ENCODE data around the gene OR52H1. TPM values are rescaled to one million over a fixed set of nuclear protein-coding genes. Genes with fewer than 3 reads are reported as not detected.
"Not testable (repeated sequence)": the region's sequence is repeated elsewhere in the genome, so short reads cannot be mapped to it uniquely, and the experiment has no call there.

The OR52H1 gene
- total RNA-seq, 3 donors from 2014 or later (not counting 1 experiment from before 2014, with no cell fraction given), result 0.26 to 0.95 (median 0.70) TPM

DNA sequence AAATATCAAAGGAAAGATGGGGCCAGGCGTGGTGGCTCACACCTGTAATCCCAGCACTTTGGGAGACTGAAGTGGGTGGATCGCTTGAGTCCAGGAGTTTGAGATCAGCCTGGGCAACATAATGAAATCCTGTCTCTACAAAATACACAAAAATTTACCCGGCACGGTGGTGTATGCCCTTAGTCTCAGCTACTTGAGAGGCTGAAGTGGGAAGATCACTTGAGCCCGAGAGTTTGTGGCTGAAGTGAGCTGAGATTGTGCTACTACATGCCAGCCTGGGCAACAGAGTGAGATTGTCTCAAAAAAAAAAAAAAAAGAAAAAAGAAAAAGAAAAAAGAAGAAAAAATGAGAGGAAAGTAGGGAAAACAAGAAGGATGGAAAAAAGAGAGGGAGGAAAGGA is 44.3 kb upstream of the OR52H1 start:
- H3K36me3 ChIP-seq (ENCODE audit: control insufficient read depth, insufficient read depth, low read length), result no peaks in the 10 kb centered on the region
- peaks cover 11% of the 10 kb centered on the region for H3K4me1 ChIP-seq (ENCODE audit: control insufficient read depth, insufficient read depth, low read length)
- peaks cover 7 to 12% of the 10 kb centered on the region in 2 donors for H3K4me1 Mint-ChIP-seq
- TF ChIP-seq, protein P1, sequence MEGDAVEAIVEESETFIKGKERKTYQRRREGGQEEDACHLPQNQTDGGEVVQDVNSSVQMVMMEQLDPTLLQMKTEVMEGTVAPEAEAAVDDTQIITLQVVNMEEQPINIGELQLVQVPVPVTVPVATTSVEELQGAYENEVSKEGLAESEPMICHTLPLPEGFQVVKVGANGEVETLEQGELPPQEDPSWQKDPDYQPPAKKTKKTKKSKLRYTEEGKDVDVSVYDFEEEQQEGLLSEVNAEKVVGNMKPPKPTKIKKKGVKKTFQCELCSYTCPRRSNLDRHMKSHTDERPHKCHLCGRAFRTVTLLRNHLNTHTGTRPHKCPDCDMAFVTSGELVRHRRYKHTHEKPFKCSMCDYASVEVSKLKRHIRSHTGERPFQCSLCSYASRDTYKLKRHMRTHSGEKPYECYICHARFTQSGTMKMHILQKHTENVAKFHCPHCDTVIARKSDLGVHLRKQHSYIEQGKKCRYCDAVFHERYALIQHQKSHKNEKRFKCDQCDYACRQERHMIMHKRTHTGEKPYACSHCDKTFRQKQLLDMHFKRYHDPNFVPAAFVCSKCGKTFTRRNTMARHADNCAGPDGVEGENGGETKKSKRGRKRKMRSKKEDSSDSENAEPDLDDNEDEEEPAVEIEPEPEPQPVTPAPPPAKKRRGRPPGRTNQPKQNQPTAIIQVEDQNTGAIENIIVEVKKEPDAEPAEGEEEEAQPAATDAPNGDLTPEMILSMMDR (IDR thresholded peaks at IDR 0.05), result no peak
- no peaks in the 10 kb centered on the region for H3K9me3 Mint-ChIP-seq
- over 99% methylated on average over 5 of the region's 5 CpGs for WGBS (ENCODE audit: insufficient coverage)
- H3K4me3 ChIP-seq (ENCODE audit: low read length), result no peak overlapping the region
- DNase-seq (no peak), ATAC-seq (no peak)
- H3K4me3 Mint-ChIP-seq, result no peak overlapping the region
- peaks cover 7 to 10% of the 10 kb centered on the region in 2 donors for H3K27me3 Mint-ChIP-seq (ENCODE audit: low read depth in 2 of 2)
- no peaks in the 10 kb centered on the region for H3K9me3 ChIP-seq (ENCODE audit: control insufficient read depth, insufficient read depth, low read length)
- H3K27me3 ChIP-seq (ENCODE audit: control insufficient read depth, insufficient read depth, low read length), result no peaks in the 10 kb centered on the region
- H3K27ac ChIP-seq (ENCODE audit: low read length), result no peak overlapping the region
- H3K36me3 Mint-ChIP-seq, result no peaks in the 10 kb centered on the region
- intact Hi-C loops (cut with micrococcal nuclease), result no loop called here
- no peak overlapping the region for H3K27ac Mint-ChIP-seq

DNA sequence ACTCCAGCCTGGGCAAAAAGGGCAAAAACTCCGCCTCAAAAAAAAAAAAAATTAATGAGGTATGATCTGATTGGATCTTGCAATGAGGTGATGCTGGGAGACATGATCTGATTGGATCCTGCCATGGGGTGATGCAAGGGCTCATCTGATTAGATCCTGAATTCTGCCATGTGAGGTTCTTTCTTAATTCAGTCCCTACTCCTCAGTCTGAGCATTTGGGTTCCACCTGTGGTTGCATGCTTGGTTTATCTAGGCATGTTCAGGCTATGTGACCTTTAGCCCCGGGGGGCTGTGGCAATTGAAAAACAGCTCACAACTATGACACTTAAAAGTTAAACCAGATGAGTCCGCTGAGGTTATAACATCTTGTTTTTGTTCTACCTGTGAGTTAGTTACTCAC is 43.3 kb upstream of the OR52H1 start:
- Histone ChIP-seq H3K27ac (ENCODE audit: low read length) (no peak overlapping the region), H3K27me3 (ENCODE audit: control insufficient read depth, insufficient read depth, low read length) (no peaks in the 10 kb centered on the region), H3K4me1 (ENCODE audit: control insufficient read depth, insufficient read depth, low read length) (peaks cover 8% of the 10 kb centered on the region), H3K36me3 (ENCODE audit: control insufficient read depth, insufficient read depth, low read length) (no peaks in the 10 kb centered on the region), H3K4me3 (ENCODE audit: low read length) (no peak overlapping the region), H3K9me3 (ENCODE audit: control insufficient read depth, insufficient read depth, low read length) (no peaks in the 10 kb centered on the region)
- no peak overlapping the region for H3K27ac Mint-ChIP-seq
- intact Hi-C loops (cut with micrococcal nuclease), result no loop called here
- TF ChIP-seq, protein P1 (IDR thresholded peaks at IDR 0.05), result no peak
- no peak for DNase-seq
- H3K36me3 Mint-ChIP-seq, result no peaks in the 10 kb centered on the region
- H3K4me3 Mint-ChIP-seq, result no peak overlapping the region
- peaks cover 2 to 8% of the 10 kb centered on the region in 2 donors for H3K4me1 Mint-ChIP-seq
- peaks cover under 1 to 4% of the 10 kb centered on the region in 2 donors for H3K27me3 Mint-ChIP-seq (ENCODE audit: low read depth in 2 of 2)
- ATAC-seq, result no peak
- WGBS (ENCODE audit: insufficient coverage), result 91% methylated on average over 3 of the region's 3 CpGs
- no peaks in the 10 kb centered on the region for H3K9me3 Mint-ChIP-seq

DNA sequence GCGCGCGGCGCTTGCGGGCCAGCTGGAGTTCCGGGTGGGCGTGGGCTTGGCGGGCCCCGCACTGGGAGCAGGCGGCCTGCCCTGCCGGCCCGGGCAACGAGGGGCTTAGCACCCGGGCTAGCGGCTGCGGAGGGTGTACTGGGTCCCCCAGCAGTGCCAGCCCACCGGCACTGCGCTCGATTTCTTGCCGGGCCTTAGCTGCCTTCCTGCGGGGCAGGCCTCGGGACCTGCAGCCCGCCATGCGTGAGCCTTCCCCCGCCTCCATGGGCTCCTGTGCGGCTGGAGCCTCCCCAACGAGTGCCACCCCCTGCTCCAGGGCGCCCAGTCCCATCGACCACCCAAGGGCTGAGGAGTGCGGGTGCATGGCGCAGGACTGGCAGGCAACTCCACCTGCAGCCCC is 41.6 kb upstream of the OR52H1 start:
- DNase-seq; H3K36me3 ChIP-seq (ENCODE audit: control insufficient read depth, insufficient read depth, low read length); H3K4me3 Mint-ChIP-seq; H3K36me3 Mint-ChIP-seq; H3K27ac ChIP-seq (ENCODE audit: low read length); H3K9me3 Mint-ChIP-seq; ATAC-seq; H3K27me3 Mint-ChIP-seq (ENCODE audit: low read depth in 2 of 2); H3K27me3 ChIP-seq (ENCODE audit: control insufficient read depth, insufficient read depth, low read length); H3K9me3 ChIP-seq (ENCODE audit: control insufficient read depth, insufficient read depth, low read length); H3K4me3 ChIP-seq (ENCODE audit: low read length); intact Hi-C loops (cut with micrococcal nuclease); H3K4me1 ChIP-seq (ENCODE audit: control insufficient read depth, insufficient read depth, low read length); H3K27ac Mint-ChIP-seq; H3K4me1 Mint-ChIP-seq: not testable (repeated sequence)
- WGBS (ENCODE audit: insufficient coverage), result 98% methylated on average over 31 of the region's 31 CpGs

DNA sequence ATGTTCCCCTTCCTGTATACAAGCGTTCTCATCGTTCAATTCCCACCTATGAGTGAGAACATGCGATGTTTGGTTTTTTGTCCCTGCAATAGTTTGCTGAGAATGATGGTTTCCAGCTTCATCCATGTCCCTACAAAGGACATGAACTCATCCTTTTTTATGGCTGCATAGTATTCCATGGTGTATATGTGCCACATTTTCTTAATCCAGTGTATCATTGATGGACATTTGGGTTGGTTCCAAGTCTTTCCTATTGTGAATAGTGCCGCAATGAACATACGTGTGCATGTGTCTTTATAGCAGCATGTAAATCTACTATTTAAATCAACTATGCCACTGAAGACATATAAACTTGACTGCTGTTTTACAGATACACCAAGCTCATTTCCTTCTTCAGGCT is 36.1 kb upstream of the OR52H1 start:
- whole genome bisulfite sequencing (ENCODE audit: insufficient coverage), result 46% methylated on average over 2 of the region's 5 CpGs
- intact Hi-C loops (cut with micrococcal nuclease); H3K4me1 Mint-ChIP-seq: not testable (repeated sequence)

More for the DNA sequence above, 36.1 kb upstream of the OR52H1 start:
- not testable (repeated sequence) for H3K27me3 ChIP-seq (ENCODE audit: control insufficient read depth, insufficient read depth, low read length); ATAC-seq; DNase-seq; H3K4me3 Mint-ChIP-seq; H3K36me3 Mint-ChIP-seq; H3K27ac Mint-ChIP-seq; H3K9me3 ChIP-seq (ENCODE audit: control insufficient read depth, insufficient read depth, low read length); H3K4me3 ChIP-seq (ENCODE audit: low read length); H3K27me3 Mint-ChIP-seq (ENCODE audit: low read depth in 2 of 2); H3K4me1 ChIP-seq (ENCODE audit: control insufficient read depth, insufficient read depth, low read length); H3K27ac ChIP-seq (ENCODE audit: low read length); H3K36me3 ChIP-seq (ENCODE audit: control insufficient read depth, insufficient read depth, low read length); H3K9me3 Mint-ChIP-seq

All from natural killer cell (primary cell).